Measurements from ENCODE around the gene C1QA. TPM values are rescaled to one million over a fixed set of nuclear protein-coding genes. Genes with fewer than 3 reads are reported as not detected.

Gene C1QA
- polyA plus RNA-seq, 1 donor from 2014 or later: not detected

DNA sequence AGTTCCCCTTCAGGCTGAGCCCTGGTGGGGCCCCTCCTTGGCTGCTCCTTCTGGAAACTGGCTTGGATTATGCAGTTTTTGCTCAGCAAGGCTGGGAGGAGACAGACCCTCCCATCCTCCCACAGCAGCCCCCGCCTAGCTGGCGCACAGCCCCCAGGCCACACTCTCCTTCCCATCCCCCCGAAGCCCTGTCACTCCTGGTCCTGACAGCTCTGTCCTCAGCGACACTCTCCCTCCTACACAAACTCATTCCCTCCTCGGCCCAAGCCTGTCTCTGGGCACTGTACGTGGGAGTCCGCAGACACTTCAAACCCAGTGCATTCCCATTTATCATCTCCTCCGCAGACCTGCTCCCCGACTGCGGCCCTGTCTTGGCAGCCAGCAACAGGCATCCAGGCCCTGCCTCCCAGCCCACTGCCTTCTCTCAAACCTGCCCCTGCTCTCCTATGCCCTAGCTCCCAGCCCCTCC, 49.2 kb downstream of the C1QA start:
- H3F3A ChIP-seq (ENCODE audit: insufficient read depth, low read length, poor library complexity, severe bottlenecking): no peaks in the 10 kb centered on the region
- H3K27me3 ChIP-seq (ENCODE audit: insufficient read depth, low read depth, low read length): no peaks in the 10 kb centered on the region
- H3K4me3 ChIP-seq (ENCODE audit: low read length): no peak overlapping the region
- H3K9me2 ChIP-seq (ENCODE audit: insufficient read depth, low read length): no peaks in the 10 kb centered on the region
- TF ChIP-seq, protein P1, sequence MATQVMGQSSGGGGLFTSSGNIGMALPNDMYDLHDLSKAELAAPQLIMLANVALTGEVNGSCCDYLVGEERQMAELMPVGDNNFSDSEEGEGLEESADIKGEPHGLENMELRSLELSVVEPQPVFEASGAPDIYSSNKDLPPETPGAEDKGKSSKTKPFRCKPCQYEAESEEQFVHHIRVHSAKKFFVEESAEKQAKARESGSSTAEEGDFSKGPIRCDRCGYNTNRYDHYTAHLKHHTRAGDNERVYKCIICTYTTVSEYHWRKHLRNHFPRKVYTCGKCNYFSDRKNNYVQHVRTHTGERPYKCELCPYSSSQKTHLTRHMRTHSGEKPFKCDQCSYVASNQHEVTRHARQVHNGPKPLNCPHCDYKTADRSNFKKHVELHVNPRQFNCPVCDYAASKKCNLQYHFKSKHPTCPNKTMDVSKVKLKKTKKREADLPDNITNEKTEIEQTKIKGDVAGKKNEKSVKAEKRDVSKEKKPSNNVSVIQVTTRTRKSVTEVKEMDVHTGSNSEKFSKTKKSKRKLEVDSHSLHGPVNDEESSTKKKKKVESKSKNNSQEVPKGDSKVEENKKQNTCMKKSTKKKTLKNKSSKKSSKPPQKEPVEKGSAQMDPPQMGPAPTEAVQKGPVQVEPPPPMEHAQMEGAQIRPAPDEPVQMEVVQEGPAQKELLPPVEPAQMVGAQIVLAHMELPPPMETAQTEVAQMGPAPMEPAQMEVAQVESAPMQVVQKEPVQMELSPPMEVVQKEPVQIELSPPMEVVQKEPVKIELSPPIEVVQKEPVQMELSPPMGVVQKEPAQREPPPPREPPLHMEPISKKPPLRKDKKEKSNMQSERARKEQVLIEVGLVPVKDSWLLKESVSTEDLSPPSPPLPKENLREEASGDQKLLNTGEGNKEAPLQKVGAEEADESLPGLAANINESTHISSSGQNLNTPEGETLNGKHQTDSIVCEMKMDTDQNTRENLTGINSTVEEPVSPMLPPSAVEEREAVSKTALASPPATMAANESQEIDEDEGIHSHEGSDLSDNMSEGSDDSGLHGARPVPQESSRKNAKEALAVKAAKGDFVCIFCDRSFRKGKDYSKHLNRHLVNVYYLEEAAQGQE (IDR thresholded peaks at IDR 0.05; ENCODE audit: borderline replicate concordance): no peak
- TF ChIP-seq CTCF (IDR thresholded peaks at IDR 0.05; ENCODE audit: poor library complexity, severe bottlenecking) (no peak), MXI1 (conservative IDR thresholded peaks at IDR 0.05; ENCODE audit: poor library complexity, severe bottlenecking) (no peak), EZH2 (IDR thresholded peaks at IDR 0.05; ENCODE audit: borderline replicate concordance, insufficient read depth, low read length, poor library complexity, severe bottlenecking) (no peak), SMC3 (conservative IDR thresholded peaks at IDR 0.05; ENCODE audit: poor library complexity) (no peak), EP300 (conservative IDR thresholded peaks at IDR 0.05; ENCODE audit: poor library complexity, severe bottlenecking) (no peak), POLR2AphosphoS5 (IDR thresholded peaks at IDR 0.05) (no peak), RAD21 (conservative IDR thresholded peaks at IDR 0.05) (no peak), TAF1 (IDR thresholded peaks at IDR 0.05; ENCODE audit: low read depth) (no peak)
- H3K36me3 ChIP-seq (ENCODE audit: insufficient read depth, low read length): no peaks in the 10 kb centered on the region
- no peaks in the 10 kb centered on the region for H3K9me3 ChIP-seq (ENCODE audit: low read length)
- H2AFZ ChIP-seq (ENCODE audit: low read depth, low read length): no peak overlapping the region
- H4K20me1 ChIP-seq (ENCODE audit: insufficient read depth): no peaks in the 10 kb centered on the region
- no peak overlapping the region for H3K4me2 ChIP-seq (ENCODE audit: low read length)
- no peaks in the 10 kb centered on the region for H3K79me2 ChIP-seq (replicated peaks; ENCODE audit: insufficient read depth, low read length)
- H3K27ac ChIP-seq (ENCODE audit: low read length): no peak overlapping the region
- H3K9ac ChIP-seq (ENCODE audit: low read length): no peak overlapping the region

DNA sequence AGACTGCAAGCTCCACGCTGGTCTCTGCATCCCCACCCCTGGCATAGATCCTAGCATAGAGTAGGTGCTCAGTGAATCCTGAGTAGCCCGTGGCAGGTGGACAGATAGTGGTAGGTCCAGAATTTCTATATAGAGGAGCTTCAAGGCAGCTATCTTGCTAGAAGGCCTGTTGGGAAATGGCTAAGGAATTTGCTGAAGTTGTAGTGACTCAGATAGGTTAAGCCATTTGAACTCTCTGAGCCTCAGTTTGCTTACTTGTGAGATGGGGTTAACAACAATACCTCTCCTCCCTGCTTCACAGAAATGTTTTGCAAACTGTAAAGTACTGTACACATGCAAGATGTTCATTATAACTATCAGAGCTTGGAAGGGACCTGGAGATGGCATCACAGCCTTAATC, 50.8 kb downstream of the C1QA start:
- Histone ChIP-seq H3K27ac (ENCODE audit: low read length) (no peak overlapping the region), H3K4me2 (ENCODE audit: low read length) (no peak overlapping the region), H3K79me2 (replicated peaks; ENCODE audit: insufficient read depth, low read length) (no peaks in the 10 kb centered on the region), H3K9me3 (ENCODE audit: low read length) (no peaks in the 10 kb centered on the region), H3F3A (ENCODE audit: insufficient read depth, low read length, poor library complexity, severe bottlenecking) (no peaks in the 10 kb centered on the region), H4K20me1 (ENCODE audit: insufficient read depth) (no peaks in the 10 kb centered on the region), H3K9me2 (ENCODE audit: insufficient read depth, low read length) (no peaks in the 10 kb centered on the region), H3K27me3 (ENCODE audit: insufficient read depth, low read depth, low read length) (no peaks in the 10 kb centered on the region), H3K4me3 (ENCODE audit: low read length) (no peak overlapping the region), H3K36me3 (ENCODE audit: insufficient read depth, low read length) (no peaks in the 10 kb centered on the region), H3K9ac (ENCODE audit: low read length) (no peak overlapping the region), H2AFZ (ENCODE audit: low read depth, low read length) (no peak overlapping the region)
- TF ChIP-seq SMC3 (conservative IDR thresholded peaks at IDR 0.05; ENCODE audit: poor library complexity) (no peak), CTCF (IDR thresholded peaks at IDR 0.05; ENCODE audit: poor library complexity, severe bottlenecking) (no peak), POLR2AphosphoS5 (IDR thresholded peaks at IDR 0.05) (no peak), EZH2 (IDR thresholded peaks at IDR 0.05; ENCODE audit: borderline replicate concordance, insufficient read depth, low read length, poor library complexity, severe bottlenecking) (no peak), RAD21 (conservative IDR thresholded peaks at IDR 0.05) (no peak), TAF1 (IDR thresholded peaks at IDR 0.05; ENCODE audit: low read depth) (no peak), EP300 (conservative IDR thresholded peaks at IDR 0.05; ENCODE audit: poor library complexity, severe bottlenecking) (no peak), MXI1 (conservative IDR thresholded peaks at IDR 0.05; ENCODE audit: poor library complexity, severe bottlenecking) (no peak)
- TF ChIP-seq, protein P1 (IDR thresholded peaks at IDR 0.05; ENCODE audit: borderline replicate concordance): no peak

Data from neural cell (in vitro differentiated cells).